Measurements from ENCODE around the gene ADAMTS3. TPM values are rescaled to one million over a fixed set of nuclear protein-coding genes. Genes with fewer than 3 reads are reported as not detected.

Gene ADAMTS3
- total RNA-seq, 1 donor from 2014 or later: 2.7 TPM

DNA sequence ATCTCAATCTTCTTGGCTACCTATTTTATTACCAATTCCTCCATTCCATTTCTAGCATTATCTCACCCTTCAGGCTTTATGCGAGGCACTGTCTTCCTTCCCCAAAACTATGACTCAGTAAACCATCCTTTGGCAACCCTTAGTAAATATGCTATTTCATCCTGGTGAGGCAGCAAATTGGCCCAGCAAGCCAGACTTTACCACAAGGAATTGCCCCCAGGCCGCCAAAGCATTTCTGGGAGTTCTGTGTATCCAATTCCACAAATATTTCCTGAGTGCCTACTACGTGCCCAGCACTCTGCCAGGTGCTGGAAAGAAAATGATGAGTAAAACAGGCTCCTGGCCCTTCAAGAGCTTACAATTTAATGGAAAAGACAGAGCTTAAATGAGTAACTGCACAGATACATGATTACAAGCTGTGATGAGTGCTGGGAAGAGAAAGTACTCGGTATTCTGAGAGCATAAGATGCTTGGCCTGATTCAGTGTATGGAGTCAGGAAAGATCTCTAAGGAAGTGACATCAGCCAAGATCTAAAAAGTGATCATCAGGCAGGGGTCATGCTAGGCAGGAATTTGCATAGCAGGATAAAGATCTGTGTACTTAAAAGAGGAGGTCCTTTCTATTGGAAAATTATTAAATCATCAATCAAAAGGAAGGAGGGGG, 193.8 kb downstream of the ADAMTS3 start:
- no peak for DNase-seq (ENCODE audit: extremely low spot score in 2 of 2)
- H3K27ac ChIP-seq: no peak overlapping the region

DNA sequence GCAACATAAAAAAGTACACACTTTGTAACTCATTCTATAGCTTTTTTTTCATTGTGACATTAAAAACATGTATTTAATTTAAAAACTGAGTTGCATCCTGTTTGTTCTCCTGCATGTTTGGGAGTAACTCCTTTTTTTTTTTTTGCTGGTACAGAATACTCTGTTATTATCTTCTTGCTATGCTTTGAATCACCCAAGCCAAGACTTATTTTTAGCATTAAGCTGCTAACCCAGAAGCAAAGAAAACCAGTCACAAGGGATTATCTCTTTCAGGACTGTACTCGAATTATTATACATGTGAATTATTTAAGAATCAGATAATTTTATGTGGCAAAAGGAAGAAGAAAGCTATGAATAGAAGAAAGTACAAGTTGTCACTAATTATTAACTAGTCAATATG, 194.9 kb downstream of the ADAMTS3 start:
- Histone ChIP-seq H3K4me3 (no peak overlapping the region), H3K27ac (no peak overlapping the region), H3K9me3 (no peaks in the 10 kb centered on the region), H3K36me3 (no peaks in the 10 kb centered on the region), H3K27me3 (no peaks in the 10 kb centered on the region), H3K4me1 (no peaks in the 10 kb centered on the region)
- intact Hi-C loops (cut with DNase I): no loop called here
- TF ChIP-seq, protein P1, sequence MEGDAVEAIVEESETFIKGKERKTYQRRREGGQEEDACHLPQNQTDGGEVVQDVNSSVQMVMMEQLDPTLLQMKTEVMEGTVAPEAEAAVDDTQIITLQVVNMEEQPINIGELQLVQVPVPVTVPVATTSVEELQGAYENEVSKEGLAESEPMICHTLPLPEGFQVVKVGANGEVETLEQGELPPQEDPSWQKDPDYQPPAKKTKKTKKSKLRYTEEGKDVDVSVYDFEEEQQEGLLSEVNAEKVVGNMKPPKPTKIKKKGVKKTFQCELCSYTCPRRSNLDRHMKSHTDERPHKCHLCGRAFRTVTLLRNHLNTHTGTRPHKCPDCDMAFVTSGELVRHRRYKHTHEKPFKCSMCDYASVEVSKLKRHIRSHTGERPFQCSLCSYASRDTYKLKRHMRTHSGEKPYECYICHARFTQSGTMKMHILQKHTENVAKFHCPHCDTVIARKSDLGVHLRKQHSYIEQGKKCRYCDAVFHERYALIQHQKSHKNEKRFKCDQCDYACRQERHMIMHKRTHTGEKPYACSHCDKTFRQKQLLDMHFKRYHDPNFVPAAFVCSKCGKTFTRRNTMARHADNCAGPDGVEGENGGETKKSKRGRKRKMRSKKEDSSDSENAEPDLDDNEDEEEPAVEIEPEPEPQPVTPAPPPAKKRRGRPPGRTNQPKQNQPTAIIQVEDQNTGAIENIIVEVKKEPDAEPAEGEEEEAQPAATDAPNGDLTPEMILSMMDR (IDR thresholded peaks at IDR 0.05): no peak
- TF ChIP-seq POLR2AphosphoS5 (IDR thresholded peaks at IDR 0.05; ENCODE audit: insufficient read depth in 1 of 2, low read depth in 1 of 2) (no peak), POLR2A (IDR thresholded peaks at IDR 0.05) (no peak)
- no peak for DNase-seq (ENCODE audit: extremely low spot score in 2 of 2)

More for the DNA sequence above, 193.8 kb downstream of the ADAMTS3 start:
- no peak overlapping the region for H3K4me3 ChIP-seq
- intact Hi-C loops (cut with DNase I): no loop called here
- H3K27me3 ChIP-seq: no peaks in the 10 kb centered on the region
- no peak for TF ChIP-seq POLR2AphosphoS5 (IDR thresholded peaks at IDR 0.05; ENCODE audit: insufficient read depth in 1 of 2, low read depth in 1 of 2)
- TF ChIP-seq POLR2A (IDR thresholded peaks at IDR 0.05): no peak
- TF ChIP-seq, protein P1 (IDR thresholded peaks at IDR 0.05): no peak
- no peaks in the 10 kb centered on the region for H3K9me3 ChIP-seq
- H3K4me1 ChIP-seq: no peaks in the 10 kb centered on the region
- H3K36me3 ChIP-seq: no peaks in the 10 kb centered on the region

DNA sequence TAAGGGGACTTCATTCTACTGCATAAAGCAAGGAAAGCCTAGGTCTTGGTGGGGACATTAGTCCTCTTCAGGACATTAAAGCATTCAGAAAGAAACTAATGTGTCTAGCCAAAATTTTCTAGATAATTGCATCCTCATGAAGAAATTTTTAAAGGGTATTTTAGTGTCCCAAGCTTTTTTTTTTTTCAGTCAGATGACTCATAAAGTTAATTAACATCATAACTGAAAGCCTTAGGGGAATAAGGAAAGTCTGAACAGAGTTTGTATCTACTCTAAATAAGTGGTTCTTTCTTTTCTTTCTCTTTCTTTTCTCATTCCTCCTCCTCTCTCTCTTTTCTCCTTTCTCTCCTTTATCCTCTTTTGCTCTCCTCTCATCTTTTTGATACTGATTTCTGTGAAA, 202.4 kb downstream of the ADAMTS3 start:
- no peak overlapping the region for H3K4me3 ChIP-seq
- no peak for DNase-seq (ENCODE audit: extremely low spot score in 2 of 2)
- no peaks in the 10 kb centered on the region for H3K4me1 ChIP-seq
- intact Hi-C loops (cut with DNase I): no loop called here
- H3K9me3 ChIP-seq: no peaks in the 10 kb centered on the region
- H3K27me3 ChIP-seq: no peaks in the 10 kb centered on the region
- TF ChIP-seq POLR2A (IDR thresholded peaks at IDR 0.05) (no peak), POLR2AphosphoS5 (IDR thresholded peaks at IDR 0.05; ENCODE audit: insufficient read depth in 1 of 2, low read depth in 1 of 2) (no peak)
- TF ChIP-seq, protein P1 (IDR thresholded peaks at IDR 0.05): no peak
- H3K27ac ChIP-seq: no peak overlapping the region
- no peaks in the 10 kb centered on the region for H3K36me3 ChIP-seq

DNA sequence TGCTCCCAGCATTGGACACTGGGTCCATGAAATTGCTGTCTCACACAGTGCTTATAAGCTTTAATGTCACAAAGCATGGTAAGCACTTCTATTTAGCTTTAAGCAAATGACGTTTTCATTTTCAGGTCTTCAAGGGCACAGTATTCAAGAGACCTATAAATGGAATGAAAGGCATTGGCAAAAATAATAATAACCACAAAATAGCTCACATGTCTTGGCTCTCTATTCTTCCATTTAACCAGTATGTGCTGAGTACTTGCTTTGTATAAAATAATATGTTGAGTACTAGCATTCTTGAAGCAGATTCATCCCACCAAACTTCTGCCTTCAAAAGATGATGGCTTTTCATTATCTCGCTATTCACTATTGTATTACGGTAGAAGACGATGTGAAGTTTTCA, 203.0 kb downstream of the ADAMTS3 start:
- Histone ChIP-seq H3K9me3 (no peaks in the 10 kb centered on the region), H3K36me3 (no peaks in the 10 kb centered on the region), H3K27me3 (no peaks in the 10 kb centered on the region), H3K27ac (no peak overlapping the region), H3K4me1 (no peaks in the 10 kb centered on the region), H3K4me3 (no peak overlapping the region)
- TF ChIP-seq POLR2AphosphoS5 (IDR thresholded peaks at IDR 0.05; ENCODE audit: insufficient read depth in 1 of 2, low read depth in 1 of 2) (no peak), POLR2A (IDR thresholded peaks at IDR 0.05) (no peak)
- TF ChIP-seq, protein P1 (IDR thresholded peaks at IDR 0.05): no peak
- intact Hi-C loops (cut with DNase I): no loop called here
- DNase-seq (ENCODE audit: extremely low spot score in 2 of 2): no peak

DNA sequence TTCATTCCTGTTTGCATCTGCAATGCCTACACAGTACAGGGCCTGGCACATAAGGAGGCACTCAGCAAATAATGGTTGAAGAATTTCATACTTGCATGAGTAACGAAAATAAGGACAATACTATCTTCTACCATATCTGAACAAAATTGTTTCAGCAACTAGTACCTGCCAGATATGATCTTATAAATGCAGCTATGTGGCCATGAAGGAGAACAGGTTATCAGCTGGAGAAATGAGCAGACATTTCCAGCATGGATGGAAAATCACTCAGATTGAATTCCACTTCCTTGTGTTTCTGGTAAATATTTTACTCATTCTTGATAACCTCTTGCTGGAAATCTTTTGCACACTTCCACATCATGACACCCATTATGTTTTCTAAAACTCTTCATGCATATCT, 204.0 kb downstream of the ADAMTS3 start:
- no peaks in the 10 kb centered on the region for H3K36me3 ChIP-seq
- no peak overlapping the region for H3K4me3 ChIP-seq
- DNase-seq (ENCODE audit: extremely low spot score in 2 of 2): no peak
- no peaks in the 10 kb centered on the region for H3K9me3 ChIP-seq
- no peaks in the 10 kb centered on the region for H3K27me3 ChIP-seq
- intact Hi-C loops (cut with DNase I): no loop called here
- no peak overlapping the region for H3K27ac ChIP-seq
- no peaks in the 10 kb centered on the region for H3K4me1 ChIP-seq
- no peak for TF ChIP-seq POLR2A (IDR thresholded peaks at IDR 0.05)
- TF ChIP-seq, protein P1 (IDR thresholded peaks at IDR 0.05): no peak
